Measurements from ENCODE around the gene LBH. TPM values are rescaled to one million over a fixed set of nuclear protein-coding genes. Genes with fewer than 3 reads are reported as not detected.
A peak's percentile ranks its signal among the peaks of the same experiment; 100 is the strongest.

Gene LBH
- total and polyA plus RNA-seq, 4 experiments from 2014 or later, result 119 to 364 (median 236) TPM

DNA sequence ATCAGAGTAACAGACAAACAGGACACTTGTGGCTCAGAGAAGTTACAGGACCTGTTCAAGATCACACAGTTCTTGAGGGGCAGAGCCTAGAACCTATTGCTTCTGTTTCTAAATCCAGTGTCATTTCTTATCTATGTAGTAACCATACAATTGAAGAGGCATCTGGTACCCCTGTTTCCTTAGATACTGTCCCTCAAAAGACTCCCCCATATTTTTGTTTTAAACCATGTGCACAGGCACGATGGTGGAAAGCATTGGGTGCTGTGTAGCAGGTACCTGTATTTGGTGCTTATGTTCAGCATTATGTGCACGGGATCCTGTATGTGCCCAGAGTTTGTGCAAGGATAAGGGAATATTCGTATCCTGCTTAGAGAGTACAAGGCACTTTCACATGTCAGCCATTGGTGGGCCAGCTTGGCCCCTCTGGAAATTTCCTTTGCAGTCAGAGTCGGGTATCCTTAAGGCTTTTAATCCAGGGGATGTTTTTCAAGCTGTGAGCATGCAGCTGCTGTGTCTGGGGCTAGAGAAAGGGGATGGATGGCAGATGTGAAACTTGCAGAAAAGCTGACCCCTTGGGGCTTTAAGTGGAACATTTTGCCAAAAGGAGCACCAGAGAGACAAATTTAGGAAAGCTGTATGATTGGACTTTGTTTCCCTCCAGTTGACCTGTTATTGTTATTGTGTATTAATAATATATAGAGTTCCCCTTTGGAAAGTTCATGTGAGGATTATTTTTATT is 2.1 kb downstream of the LBH start:
- peaks cover 33 to 55% of the 10 kb centered on the region in 2 donors for H3K36me3 Mint-ChIP-seq
- Histone ChIP-seq H3K4me1 (ENCODE audit: insufficient read depth, low read length) (peaks cover 66% of the 10 kb centered on the region), H3K27ac (ENCODE audit: low read depth, low read length) (peak overlapping the region; percentile 93), H3K4me3 (ENCODE audit: low read length in 2 of 2) (peak overlapping the region; percentile 63 to 92), H3K9me3 (ENCODE audit: control insufficient read depth in 1 of 2, low read length in 2 of 2) (no peaks in the 10 kb centered on the region), H3K27me3 (ENCODE audit: insufficient read depth, low read length) (no peaks in the 10 kb centered on the region), H3K36me3 (ENCODE audit: insufficient read depth, low read length) (peaks cover 15% of the 10 kb centered on the region)
- peak in 1 of 5 donors; percentile 24 for DNase-seq
- ChIA-PET POLR2A (ENCODE audit: partially characterized antibody) (interaction anchor here (0.8 to 14.7 kb wide), 20 partner anchors 10 to 1091 kb away, joined by 3 to 435 read pairs (median 5); partner anchors contain the start of genes LCLAT1 and YPEL5), CTCF (ENCODE audit: partially characterized antibody) (interaction anchor here (1.1 to 19.3 kb wide), 12 partner anchors 9 to 478 kb away, joined by 3 to 296 read pairs (median 11); partner anchors contain the start of gene LCLAT1)
- intact Hi-C loops (cut with micrococcal nuclease), result loop anchor here (1.0 to 2.0 kb wide), 5 partner anchors 8 to 241 kb away; no protein-coding TSS in a partner anchor
- H3K4me1 Mint-ChIP-seq, result peaks cover 47 to 76% (median 59%) of the 10 kb centered on the region in 4 donors
- H3K9me3 Mint-ChIP-seq, result peaks cover 0 to 4% (median 0%) of the 10 kb centered on the region in 8 donors
- peak overlapping the region; percentile 89 to 99 (median 96) for H3K4me3 Mint-ChIP-seq
- H3K27me3 Mint-ChIP-seq, result no peaks in the 10 kb centered on the region
- peak overlapping the region; percentile 85 to 95 (median 90) for H3K27ac Mint-ChIP-seq

DNA sequence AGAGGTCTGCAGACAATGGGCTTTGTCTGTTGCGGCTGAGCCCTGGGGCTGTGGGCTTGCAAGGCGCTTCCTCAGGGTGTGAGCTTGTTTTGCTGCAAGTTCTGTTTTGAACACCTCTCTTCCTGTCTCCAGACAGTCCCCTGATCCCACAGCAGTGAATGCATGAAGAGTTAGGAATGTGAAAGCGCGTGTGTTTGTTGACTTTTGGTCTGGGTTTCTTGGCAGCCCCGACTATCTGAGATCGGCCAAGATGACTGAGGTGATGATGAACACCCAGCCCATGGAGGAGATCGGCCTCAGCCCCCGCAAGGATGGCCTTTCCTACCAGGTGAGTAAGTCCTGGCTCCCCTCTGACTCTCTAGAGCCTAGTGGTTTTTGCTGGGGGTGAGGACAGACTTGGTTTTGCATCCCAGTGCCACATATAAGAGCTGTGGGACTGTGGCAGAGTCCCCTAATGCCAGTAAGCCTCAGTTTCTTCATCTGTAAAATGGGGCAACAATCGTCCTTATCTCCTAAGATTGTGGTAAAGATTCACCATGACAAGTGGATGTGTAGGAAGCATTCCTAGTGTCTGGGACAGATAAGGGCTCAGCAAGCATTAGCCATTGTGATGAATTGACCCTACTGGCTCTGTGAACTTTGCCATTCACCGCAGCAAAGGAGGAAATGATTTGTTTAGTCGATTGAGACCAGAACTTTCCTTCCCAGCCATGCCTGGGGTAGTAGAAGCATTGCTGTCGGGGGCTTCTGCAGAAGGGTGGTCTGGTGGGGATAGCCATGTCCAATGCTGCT is 3.0 kb downstream of the LBH start:
- H3K9me3 ChIP-seq (ENCODE audit: control insufficient read depth in 1 of 2, low read length in 2 of 2), result no peaks in the 10 kb centered on the region
- H3K36me3 ChIP-seq (ENCODE audit: insufficient read depth, low read length), result peaks cover 15% of the 10 kb centered on the region
- peaks cover 54 to 81% (median 64%) of the 10 kb centered on the region in 4 donors for H3K4me1 Mint-ChIP-seq
- intact Hi-C loops (cut with micrococcal nuclease), result loop anchor here (1.0 to 2.0 kb wide), 2 partner anchors 9 to 240 kb away; no protein-coding TSS in a partner anchor
- H3K27me3 Mint-ChIP-seq, result no peaks in the 10 kb centered on the region
- H3K4me3 Mint-ChIP-seq, result peak overlapping the region; percentile 89 to 99 (median 96)
- no peaks in the 10 kb centered on the region for H3K27me3 ChIP-seq (ENCODE audit: insufficient read depth, low read length)
- peak in 2 of 5 donors; percentile 36 to 48 for DNase-seq
- peak overlapping the region; percentile 85 to 95 (median 90) for H3K27ac Mint-ChIP-seq
- peak overlapping the region; percentile 63 to 92 for H3K4me3 ChIP-seq (ENCODE audit: low read length in 2 of 2)
- H3K36me3 Mint-ChIP-seq, result peaks cover 41 to 62% of the 10 kb centered on the region in 2 donors
- ChIA-PET POLR2A (ENCODE audit: partially characterized antibody) (interaction anchor here (0.7 to 14.7 kb wide), 17 partner anchors 9 to 241 kb away, joined by 3 to 435 read pairs (median 9); partner anchors contain the start of genes LCLAT1 and YPEL5), CTCF (ENCODE audit: partially characterized antibody) (interaction anchor here (0.8 to 19.3 kb wide), 12 partner anchors 9 to 478 kb away, joined by 3 to 296 read pairs (median 11); no protein-coding TSS in a partner anchor)
- H3K4me1 ChIP-seq (ENCODE audit: insufficient read depth, low read length), result peaks cover 75% of the 10 kb centered on the region
- H3K27ac ChIP-seq (ENCODE audit: low read depth, low read length), result peak overlapping the region; percentile 93
- peaks cover 0 to 4% (median 0%) of the 10 kb centered on the region in 8 donors for H3K9me3 Mint-ChIP-seq

DNA sequence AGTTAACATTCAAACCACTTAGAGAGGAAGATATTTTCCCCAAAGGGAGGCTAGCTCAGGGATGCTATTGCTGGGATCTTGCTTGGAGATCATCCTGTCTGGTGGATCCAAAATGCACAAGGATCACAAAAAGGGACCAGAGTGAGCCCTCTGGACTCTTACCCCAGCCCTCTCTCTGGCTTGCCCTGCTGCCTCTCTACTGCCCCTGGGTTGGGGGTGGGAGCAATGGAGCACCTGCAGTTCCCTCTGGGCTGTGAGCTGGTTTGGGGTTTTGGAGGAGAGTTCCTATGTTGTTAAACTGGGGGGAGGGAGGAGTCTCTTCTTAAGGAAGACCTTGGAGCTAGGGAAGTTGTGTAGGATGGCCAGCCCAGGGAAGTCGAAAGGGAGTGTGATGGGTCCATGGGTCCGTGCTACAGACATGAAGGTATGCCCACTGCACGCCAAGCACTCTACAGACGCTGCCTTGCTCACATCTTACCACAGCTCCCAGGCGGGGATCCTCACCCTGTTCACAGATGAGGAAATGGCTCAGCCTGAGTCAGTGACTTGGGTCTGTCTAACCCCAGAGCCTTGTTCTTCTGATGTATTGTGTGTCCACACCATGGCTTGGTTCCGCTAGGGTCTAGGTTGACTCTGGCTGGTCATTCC is 3.8 kb downstream of the LBH start:
- Mint-ChIP-seq H3K9me3 (peaks cover 0 to 4% (median 0%) of the 10 kb centered on the region in 8 donors), H3K27ac (peak overlapping the region; percentile 85 to 95 (median 90)), H3K36me3 (peaks cover 45 to 68% of the 10 kb centered on the region in 2 donors), H3K4me3 (peak overlapping the region; percentile 89 to 99 (median 96)), H3K4me1 (peaks cover 58 to 83% (median 66%) of the 10 kb centered on the region in 4 donors), H3K27me3 (no peaks in the 10 kb centered on the region)
- no peaks in the 10 kb centered on the region for H3K27me3 ChIP-seq (ENCODE audit: insufficient read depth, low read length)
- H3K4me3 ChIP-seq (ENCODE audit: low read length in 2 of 2), result peak overlapping the region; percentile 63 to 92
- peak overlapping the region; percentile 93 for H3K27ac ChIP-seq (ENCODE audit: low read depth, low read length)
- peaks cover 75% of the 10 kb centered on the region for H3K4me1 ChIP-seq (ENCODE audit: insufficient read depth, low read length)
- ChIA-PET CTCF (ENCODE audit: partially characterized antibody) (interaction anchor here (0.8 to 19.3 kb wide), 11 partner anchors 8 to 477 kb away, joined by 3 to 296 read pairs (median 18); partner anchors contain the start of gene LCLAT1), POLR2A (ENCODE audit: partially characterized antibody) (interaction anchor here (0.7 to 14.7 kb wide), 13 partner anchors 9 to 241 kb away, joined by 3 to 435 read pairs (median 5); partner anchors contain the start of genes LCLAT1 and YPEL5)
- intact Hi-C loops (cut with micrococcal nuclease), result loop anchor here (2.0 kb wide), 1 partner anchor 240 kb away; no protein-coding TSS in a partner anchor
- H3K9me3 ChIP-seq (ENCODE audit: control insufficient read depth in 1 of 2, low read length in 2 of 2), result no peaks in the 10 kb centered on the region
- DNase-seq, result peak in 1 of 5 donors; percentile 81
- H3K36me3 ChIP-seq (ENCODE audit: insufficient read depth, low read length), result peaks cover 22% of the 10 kb centered on the region

DNA sequence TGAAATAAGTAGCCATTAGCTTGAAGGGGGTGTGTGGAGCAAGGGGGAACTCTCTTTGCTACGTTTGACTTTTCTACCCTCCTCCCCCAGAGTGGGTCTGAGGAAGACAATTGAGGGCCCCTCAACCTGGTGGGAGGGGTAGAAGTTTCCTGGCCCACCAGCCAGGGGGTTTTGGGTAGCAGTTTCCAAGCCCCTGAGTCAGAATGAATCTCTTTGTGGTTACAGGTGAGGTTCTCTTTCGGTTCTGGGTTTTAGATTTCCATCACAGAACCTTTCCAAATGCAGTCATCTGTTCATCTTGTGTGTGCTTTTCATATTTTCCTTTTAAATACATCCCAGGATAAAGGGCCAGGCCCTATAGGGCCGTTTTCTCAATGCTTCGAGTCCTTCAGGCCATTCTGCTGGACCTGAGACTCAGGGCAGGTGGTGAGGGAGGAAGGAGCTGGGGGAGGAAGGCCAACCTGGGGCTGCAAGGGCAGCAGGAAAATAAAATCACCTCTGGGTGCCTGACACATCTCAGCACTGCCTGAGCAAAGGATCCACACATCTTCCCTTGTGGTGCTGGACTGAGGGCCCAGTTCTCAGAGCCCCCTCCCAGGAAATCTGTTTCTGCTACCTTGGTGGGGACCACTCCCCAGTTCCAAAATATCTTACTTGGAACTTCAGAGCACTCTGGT is 4.7 kb downstream of the LBH start:
- Mint-ChIP-seq H3K36me3 (peaks cover 46 to 77% of the 10 kb centered on the region in 2 donors), H3K27ac (peak overlapping the region; percentile 78 to 95 (median 87)), H3K9me3 (peaks cover 0 to 4% (median 0%) of the 10 kb centered on the region in 8 donors), H3K27me3 (no peaks in the 10 kb centered on the region), H3K4me1 (peaks cover 60 to 83% (median 68%) of the 10 kb centered on the region in 4 donors), H3K4me3 (peak overlapping the region; percentile 89 to 99 (median 96))
- intact Hi-C loops (cut with micrococcal nuclease), result loop anchor here (2.0 kb wide), 1 partner anchor 239 kb away; no protein-coding TSS in a partner anchor
- H3K27me3 ChIP-seq (ENCODE audit: insufficient read depth, low read length), result no peaks in the 10 kb centered on the region
- no peaks in the 10 kb centered on the region for H3K9me3 ChIP-seq (ENCODE audit: control insufficient read depth in 1 of 2, low read length in 2 of 2)
- POLR2A ChIA-PET (ENCODE audit: partially characterized antibody), result interaction anchor here (1.1 to 14.7 kb wide), 11 partner anchors 8 to 230 kb away, joined by 3 to 435 read pairs (median 39); partner anchors contain the start of genes LCLAT1 and YPEL5
- peak overlapping the region; percentile 6 to 92 for H3K4me3 ChIP-seq (ENCODE audit: low read length in 2 of 2)
- CTCF ChIA-PET (ENCODE audit: partially characterized antibody), result interaction anchor here (1.2 to 19.3 kb wide), 12 partner anchors 9 to 476 kb away, joined by 3 to 296 read pairs (median 56); partner anchors contain the start of genes LCLAT1 and YPEL5
- H3K4me1 ChIP-seq (ENCODE audit: insufficient read depth, low read length), result peaks cover 79% of the 10 kb centered on the region
- peak in 1 of 5 donors; percentile 72 for DNase-seq
- H3K36me3 ChIP-seq (ENCODE audit: insufficient read depth, low read length), result peaks cover 27% of the 10 kb centered on the region
- peak overlapping the region; percentile 93 for H3K27ac ChIP-seq (ENCODE audit: low read depth, low read length)

DNA sequence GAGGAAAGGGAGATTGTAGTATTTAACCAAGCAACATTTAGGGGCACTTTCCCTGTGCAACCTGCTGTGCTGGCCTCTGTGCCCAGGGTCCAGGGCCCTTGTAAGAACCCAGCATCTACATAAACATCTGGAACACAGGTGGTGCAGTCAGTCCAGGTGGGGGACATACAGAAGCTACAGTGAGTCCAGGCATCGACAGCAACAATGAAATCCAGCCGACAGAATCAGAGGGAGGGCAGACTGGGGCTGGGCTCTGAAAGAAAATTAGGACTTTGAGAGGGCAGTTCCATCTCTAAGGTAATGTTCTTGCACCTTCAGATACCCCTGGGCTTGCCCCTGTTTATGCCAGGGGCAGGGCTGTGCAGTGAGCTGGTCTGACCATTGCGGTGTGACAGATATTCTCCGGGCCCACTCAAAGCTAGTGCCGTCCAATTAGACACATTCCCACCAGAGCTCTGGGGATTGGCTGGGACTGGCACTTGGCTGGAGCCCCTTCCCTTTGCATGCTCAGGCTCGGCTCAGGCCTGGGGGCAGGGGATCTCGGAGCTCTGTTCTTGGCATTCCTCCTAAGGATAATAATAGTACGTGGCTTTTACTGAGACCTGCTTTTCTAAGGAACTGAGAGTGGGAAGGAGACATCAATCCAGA is 5.4 kb downstream of the LBH start:
- no peaks in the 10 kb centered on the region for H3K27me3 Mint-ChIP-seq
- Histone ChIP-seq H3K4me3 (ENCODE audit: low read length in 2 of 2) (peak overlapping the region in 1 of 2 donors; percentile 92), H3K4me1 (ENCODE audit: insufficient read depth, low read length) (peaks cover 81% of the 10 kb centered on the region), H3K36me3 (ENCODE audit: insufficient read depth, low read length) (peaks cover 27% of the 10 kb centered on the region), H3K9me3 (ENCODE audit: control insufficient read depth in 1 of 2, low read length in 2 of 2) (no peaks in the 10 kb centered on the region), H3K27ac (ENCODE audit: low read depth, low read length) (peak overlapping the region; percentile 93), H3K27me3 (ENCODE audit: insufficient read depth, low read length) (no peaks in the 10 kb centered on the region)
- ChIA-PET CTCF (ENCODE audit: partially characterized antibody) (interaction anchor here (0.5 to 19.3 kb wide), 14 partner anchors 10 to 475 kb away, joined by 3 to 296 read pairs (median 18); partner anchors contain the start of gene YPEL5), POLR2A (ENCODE audit: partially characterized antibody) (interaction anchor here (1.2 to 13.2 kb wide), 7 partner anchors 8 to 100 kb away, joined by 3 to 435 read pairs (median 134); partner anchors contain the start of gene YPEL5)
- intact Hi-C loops (cut with micrococcal nuclease), result no loop called here
- H3K9me3 Mint-ChIP-seq, result peaks cover 0 to 4% (median 0%) of the 10 kb centered on the region in 8 donors
- H3K4me1 Mint-ChIP-seq, result peaks cover 62 to 89% (median 73%) of the 10 kb centered on the region in 4 donors
- H3K4me3 Mint-ChIP-seq, result peak overlapping the region; percentile 89 to 99 (median 96)
- peak overlapping the region; percentile 78 to 95 (median 87) for H3K27ac Mint-ChIP-seq
- H3K36me3 Mint-ChIP-seq, result peaks cover 48 to 82% of the 10 kb centered on the region in 2 donors
- peak in 1 of 5 donors; percentile 22 for DNase-seq
